AG09319 (cell line): ENCODE measurements around the gene MLC1.

ENCODE experiments used
- DNase-seq: peaks from one replicate; pipeline ENCODE4 v3.0.0-alpha.2; 2010; ENCODE audit warnings: low read depth; ENCODE audit errors: extremely low read depth
- CTCF ChIP-seq: IDR thresholded peaks from 2 replicates; pipeline ENCODE4 v1.5.1; 2011; ENCODE audit warnings: low read depth, mild to moderate bottlenecking, inconsistent platforms, low read length, moderate library complexity

The MLC1 gene

GRCh38 chr22:50047346-50047745, 37.9 kb downstream of the MLC1 start:
- no peak for TF ChIP-seq CTCF
- DNase-seq: no peak

GRCh38 chr22:50046481-50047245, 38.6 kb downstream of the MLC1 start:
- DNase-seq: no peak
- no peak for TF ChIP-seq CTCF

- TF ChIP-seq CTCF: no peak
- no peak for DNase-seq
These were observed 39.2 kb downstream of the MLC1 start for GRCh38 chr22:50046019-50046415.

GRCh38 chr22:50045211-50046018, 39.8 kb downstream of the MLC1 start:
- DNase-seq: no peak
- TF ChIP-seq CTCF: no peak

GRCh38 chr22:50044485-50045118, 40.6 kb downstream of the MLC1 start:
- no peak for TF ChIP-seq CTCF
- no peak for DNase-seq

GRCh38 chr22:50041361-50042065, 43.7 kb downstream of the MLC1 start:
- DNase-seq: no peak
- TF ChIP-seq CTCF: no peak
